B cell (primary cell): ENCODE measurements around the gene MAML3. TPM values are rescaled to one million over a fixed set of nuclear protein-coding genes. Genes with fewer than 3 reads are reported as not detected.

Source experiments
- ATAC-seq: fragments of 200-7000 bp; cut with Tn5 transposase; one replicate; pipeline ENCODE4 v1.10.0; 2021; ENCODE audit warnings: low read depth, mild to moderate bottlenecking, moderate number of reproducible peaks, moderate library complexity
- CTCF ChIA-PET: fragments of 350-600 bp; sonication (Branson Sonifier 250); formaldehyde crosslinking; loops from one replicate; lab custom pipeline; 2021; ENCODE audit warnings: antibody characterized with exemption, inconsistent platforms; lab: Charles Lee
- POLR2A ChIA-PET: fragments of 350-600 bp; sonication (Branson Sonifier 250); formaldehyde crosslinking; loops from one replicate; lab custom pipeline; 2021; ENCODE audit warnings: antibody characterized with exemption; lab: Charles Lee
- DNase-seq: peaks from one replicate; pipeline ENCODE4 v3.0.0; 2013
- H2AFZ ChIP-seq: 2 replicates; pipeline ENCODE4 v1.6.1; 2012; ENCODE audit warnings: mild to moderate bottlenecking, low read depth, low read length; ENCODE audit not compliant: insufficient read depth, poor library complexity, severe bottlenecking
- H3K27ac ChIP-seq, 2 donors: 1 replicate in 1 of 2; 2 replicates in 1 of 2; pipeline ENCODE4 v1.5.1; 2012 to 2013; ENCODE audit warnings: low read length in 2 of 2, mild to moderate bottlenecking in 2 of 2, moderate library complexity in 1 of 2
- H3K27me3 ChIP-seq, 4 experiments: fragments of 200-600 bp in 1 of 4; sonication (generic) in 1 of 4; replicated peaks in 1 of 4; 1 replicate in 2 of 4; 2 replicates in 2 of 4; pipeline versions ENCODE4 v1.6.1 to v1.7.0; 2013 to 2016; ENCODE audit warnings: low read length in 3 of 4, mild to moderate bottlenecking in 2 of 4, mixed read lengths in 1 of 4, moderate library complexity in 1 of 4; ENCODE audit not compliant: insufficient read depth in 4 of 4, control insufficient read depth in 3 of 4; ENCODE audit errors: control extremely low read depth in 1 of 4
- H3K36me3 ChIP-seq, 2 experiments: replicated peaks in 1 of 2; 1 replicate in 1 of 2; 2 replicates in 1 of 2; pipeline versions ENCODE4 v1.6.1 to v1.7.1; 2013; ENCODE audit warnings: low read length in 1 of 2; ENCODE audit not compliant: insufficient read depth in 2 of 2, control insufficient read depth in 1 of 2; ENCODE audit errors: control extremely low read depth in 1 of 2, extremely low read depth in 1 of 2
- H3K4me1 ChIP-seq, 2 donors: fragments of 200-600 bp in 1 of 2; sonication (generic) in 1 of 2; 1 replicate in 1 of 2; 2 replicates in 1 of 2; pipeline versions ENCODE4 v1.5.1 to v1.6.1; 2013 to 2017; ENCODE audit warnings: low read length in 2 of 2; ENCODE audit not compliant: control insufficient read depth in 2 of 2, insufficient read depth in 2 of 2
- H3K4me2 ChIP-seq: replicated peaks from 2 replicates; pipeline ENCODE3; 2012; ENCODE audit warnings: mild to moderate bottlenecking, low read depth, low read length; ENCODE audit not compliant: poor library complexity, severe bottlenecking
- H3K4me3 ChIP-seq, 5 experiments: fragments of 200-600 bp in 1 of 5; sonication (generic) in 1 of 5; 1 replicate in 3 of 5; 2 replicates in 2 of 5; pipeline versions ENCODE4 v1.5.1 to v1.7.0; 2011 to 2016; ENCODE audit warnings: low read length in 4 of 5, mild to moderate bottlenecking in 4 of 5, low read depth in 2 of 5, control low read depth in 1 of 5, moderate library complexity in 1 of 5; ENCODE audit not compliant: insufficient read depth in 1 of 5; ENCODE audit errors: control extremely low read depth in 1 of 5, extremely low read depth in 1 of 5
- H3K79me2 ChIP-seq: fragments of 200-600 bp; sonication (generic); one replicate; pipeline ENCODE4 v1.6.0; 2016; ENCODE audit warnings: low read length; ENCODE audit not compliant: control insufficient read depth, insufficient read depth
- H3K9ac ChIP-seq: fragments of 200-600 bp; sonication (generic); 2 replicates; pipeline ENCODE4 v1.6.1; 2017; ENCODE audit warnings: mild to moderate bottlenecking, low read length, moderate library complexity
- H3K9me3 ChIP-seq, 3 donors: one replicate each; pipeline versions ENCODE4 v1.6.1 to v1.7.1; 2013; ENCODE audit warnings: low read length in 2 of 3; ENCODE audit not compliant: control insufficient read depth in 2 of 3, insufficient read depth in 1 of 3; ENCODE audit errors: control extremely low read depth in 1 of 3
- H4K20me1 ChIP-seq: 2 replicates; pipeline ENCODE4 v1.6.0; 2012; ENCODE audit warnings: mild to moderate bottlenecking, low read length; ENCODE audit not compliant: insufficient read depth, control insufficient read depth, poor library complexity, severe bottlenecking
- H3K27ac Mint-ChIP-seq: one replicate; pipeline ENCODE4 v1.8.0; 2021; ENCODE audit warnings: mixed read lengths
- H3K27me3 Mint-ChIP-seq: one replicate; pipeline ENCODE4 v1.8.0; 2021; ENCODE audit warnings: mixed read lengths
- H3K4me1 Mint-ChIP-seq: one replicate; pipeline ENCODE4 v1.8.0; 2021; ENCODE audit warnings: mixed read lengths
- H3K4me3 Mint-ChIP-seq: one replicate; pipeline ENCODE4 v1.8.0; 2021; ENCODE audit warnings: mixed read lengths
- H3K9me3 Mint-ChIP-seq: one replicate; pipeline ENCODE4 v1.8.0; 2022; ENCODE audit warnings: mixed read lengths; ENCODE audit not compliant: insufficient read depth
- EZH2 ChIP-seq: IDR thresholded peaks from 2 replicates; pipeline ENCODE4 v1.6.1; 2012; ENCODE audit warnings: borderline replicate concordance, low read depth, mild to moderate bottlenecking, moderate library complexity, low read length; ENCODE audit not compliant: insufficient read depth, poor library complexity, severe bottlenecking
- WGBS: methylation state at CpG from one replicate; pipeline ENCODE4 v1.1.5; 2013; ENCODE audit warnings: missing lambda C conversion rate; ENCODE audit not compliant: insufficient coverage; 5-methylcytosine and 5-hydroxymethylcytosine counted together
- intact Hi-C: fragments of 100-400 bp; cut with micrococcal nuclease; formaldehyde crosslinking; loops from one replicate; pipeline ENCODE4 v1.10.0; 2022
- polyA plus RNA-seq: library from polyadenylated mRNA; depleted of rRNA; stranded (reverse); fragments of >200 nt; gene quantifications from 2 replicates; pipeline ENCODE4 v1.2.3, GENCODE V29; 2012
- total RNA-seq, 2 donors: library from RNA; stranded (reverse); fragments of 120-200 nt in 1 of 2; gene quantifications; 1 replicate in 1 of 2; 2 replicates in 1 of 2; pipeline versions ENCODE4 v1.2.3 to v1.2.4, GENCODE V29; 2013 to 2022
- TF ChIP-seq, protein P1 (sequence below): fragments of 200-600 bp; IDR thresholded peaks from one replicate; pipeline ENCODE4 v1.8.0; 2022; ENCODE audit warnings: antibody characterized with exemption, mild to moderate bottlenecking

Gene MAML3
- total and polyA plus RNA-seq, 2 donors (not counting 1 experiment from before 2014, with no cell fraction given) = 0.94 to 5.3 TPM

- H3K27me3 ChIP-seq = no peaks in the 10 kb centered on the region
- intact Hi-C loops = no loop called here
- H4K20me1 ChIP-seq = no peaks in the 10 kb centered on the region
- no peaks in the 10 kb centered on the region for H3K79me2 ChIP-seq
- no peak overlapping the region for H3K4me3 ChIP-seq
- no peak for ATAC-seq
- ChIA-PET POLR2A (no interaction called here), CTCF (no interaction called here)
- H3K36me3 ChIP-seq = no peaks in the 10 kb centered on the region
- no CpG with 5 or more reads among the region's 2 CpGs for WGBS
- H3K4me2 ChIP-seq = no peak overlapping the region
- no peaks in the 10 kb centered on the region for H3K27me3 Mint-ChIP-seq
- no peak for TF ChIP-seq EZH2
- TF ChIP-seq, protein P1, sequence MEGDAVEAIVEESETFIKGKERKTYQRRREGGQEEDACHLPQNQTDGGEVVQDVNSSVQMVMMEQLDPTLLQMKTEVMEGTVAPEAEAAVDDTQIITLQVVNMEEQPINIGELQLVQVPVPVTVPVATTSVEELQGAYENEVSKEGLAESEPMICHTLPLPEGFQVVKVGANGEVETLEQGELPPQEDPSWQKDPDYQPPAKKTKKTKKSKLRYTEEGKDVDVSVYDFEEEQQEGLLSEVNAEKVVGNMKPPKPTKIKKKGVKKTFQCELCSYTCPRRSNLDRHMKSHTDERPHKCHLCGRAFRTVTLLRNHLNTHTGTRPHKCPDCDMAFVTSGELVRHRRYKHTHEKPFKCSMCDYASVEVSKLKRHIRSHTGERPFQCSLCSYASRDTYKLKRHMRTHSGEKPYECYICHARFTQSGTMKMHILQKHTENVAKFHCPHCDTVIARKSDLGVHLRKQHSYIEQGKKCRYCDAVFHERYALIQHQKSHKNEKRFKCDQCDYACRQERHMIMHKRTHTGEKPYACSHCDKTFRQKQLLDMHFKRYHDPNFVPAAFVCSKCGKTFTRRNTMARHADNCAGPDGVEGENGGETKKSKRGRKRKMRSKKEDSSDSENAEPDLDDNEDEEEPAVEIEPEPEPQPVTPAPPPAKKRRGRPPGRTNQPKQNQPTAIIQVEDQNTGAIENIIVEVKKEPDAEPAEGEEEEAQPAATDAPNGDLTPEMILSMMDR = no peak
- H3K27ac ChIP-seq = no peak overlapping the region
- no peak overlapping the region for H3K4me3 Mint-ChIP-seq
- no peak overlapping the region for H2AFZ ChIP-seq
- no peaks in the 10 kb centered on the region for H3K9me3 Mint-ChIP-seq
- no peak for DNase-seq
- H3K9ac ChIP-seq = no peak overlapping the region
- no peak overlapping the region for H3K27ac Mint-ChIP-seq
- no peaks in the 10 kb centered on the region for H3K4me1 ChIP-seq
- H3K9me3 ChIP-seq = no peaks in the 10 kb centered on the region
- H3K4me1 Mint-ChIP-seq = no peaks in the 10 kb centered on the region
These were observed 213.4 kb downstream of the MAML3 start for GRCh38 chr4:139940600-139940999.

DNA sequence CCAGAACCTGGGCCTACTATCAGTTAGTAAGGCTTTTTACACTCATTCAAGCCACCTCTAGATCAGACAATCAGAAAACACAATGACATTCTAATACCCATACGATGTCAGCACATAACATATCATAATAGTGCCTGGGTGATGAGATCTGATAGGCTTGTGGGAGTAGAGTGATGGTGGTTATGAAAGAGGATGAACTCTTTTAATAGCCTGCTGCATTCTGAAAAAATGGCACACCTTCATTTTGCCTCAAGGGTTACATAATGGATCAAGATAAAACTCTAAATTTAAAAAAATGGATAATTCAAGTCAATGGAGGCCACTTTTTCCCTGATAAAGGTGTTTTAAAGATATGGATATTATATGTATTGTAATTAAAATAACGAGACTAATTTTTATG is 215.6 kb downstream of the MAML3 start:
- no peak overlapping the region for H3K4me2 ChIP-seq
- Mint-ChIP-seq H3K27me3 (no peaks in the 10 kb centered on the region), H3K27ac (no peak overlapping the region), H3K9me3 (no peaks in the 10 kb centered on the region), H3K4me1 (no peaks in the 10 kb centered on the region), H3K4me3 (no peak overlapping the region)
- ATAC-seq (no peak), DNase-seq (no peak)
- H4K20me1 ChIP-seq = no peaks in the 10 kb centered on the region
- H3K36me3 ChIP-seq = no peaks in the 10 kb centered on the region
- no peaks in the 10 kb centered on the region for H3K9me3 ChIP-seq
- no peaks in the 10 kb centered on the region for H3K79me2 ChIP-seq
- no peak overlapping the region for H2AFZ ChIP-seq
- H3K27ac ChIP-seq = no peak overlapping the region
- intact Hi-C loops = no loop called here
- H3K4me1 ChIP-seq = no peaks in the 10 kb centered on the region
- H3K9ac ChIP-seq = no peak overlapping the region
- WGBS = no CpG with 5 or more reads among the region's 2 CpGs
- no peaks in the 10 kb centered on the region for H3K27me3 ChIP-seq
- H3K4me3 ChIP-seq = no peak overlapping the region
- ChIA-PET CTCF (no interaction called here), POLR2A (no interaction called here)
- TF ChIP-seq, protein P1 = no peak
- no peak for TF ChIP-seq EZH2
